Measurements from ENCODE around the gene CEBPZOS. TPM values are rescaled to one million over a fixed set of nuclear protein-coding genes. Genes with fewer than 3 reads are reported as not detected.

The CEBPZOS gene
- total RNA-seq, 1 donor from 2014 or later = 61.3 TPM

DNA sequence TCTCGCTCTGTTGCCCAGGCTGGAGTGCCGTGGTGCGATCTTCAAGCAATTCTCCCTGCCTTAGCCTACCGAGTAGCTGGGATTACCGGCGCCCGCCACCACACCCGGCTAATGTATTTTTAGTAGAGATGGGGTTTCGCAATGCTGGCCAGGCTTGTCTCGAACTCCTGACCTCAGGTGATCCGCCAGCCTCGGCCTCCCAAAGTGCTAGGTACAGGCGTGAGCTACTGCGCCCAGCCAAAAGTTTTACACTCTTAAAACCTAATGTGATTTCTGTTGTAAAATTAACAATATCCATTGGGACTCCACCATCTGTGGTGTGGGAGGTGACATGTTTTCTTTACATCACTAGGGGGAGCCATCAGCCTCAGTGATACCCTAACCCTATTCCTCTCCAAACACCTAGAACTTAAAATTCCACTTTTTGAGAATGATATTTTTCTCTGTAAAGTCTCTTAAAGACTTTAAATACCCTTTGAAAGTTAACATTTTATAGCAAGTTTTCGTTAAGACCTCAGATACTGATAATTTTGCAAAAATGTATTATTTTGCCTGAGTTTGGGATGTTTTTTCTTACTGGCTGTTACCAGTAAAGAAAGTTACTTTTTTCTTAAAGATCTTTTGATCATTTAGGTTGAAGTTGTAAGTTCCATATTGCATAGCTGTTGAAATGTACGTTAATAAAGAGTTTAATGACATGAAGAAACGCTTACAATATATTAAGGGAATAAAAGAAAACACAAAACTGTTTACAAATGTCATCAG lies 27.9 kb upstream of the CEBPZOS start:
- H3K27me3 ChIP-seq (ENCODE audit: low read depth) = no peaks in the 10 kb centered on the region
- intact Hi-C loops (cut with micrococcal nuclease) = no loop called here
- peaks cover 24% of the 10 kb centered on the region for H3K9me3 ChIP-seq (replicated peaks)
- no peak overlapping the region for H3K4me3 ChIP-seq
- H3K36me3 ChIP-seq = no peaks in the 10 kb centered on the region
- TF ChIP-seq CTCF (IDR thresholded peaks at IDR 0.05; ENCODE audit: borderline replicate concordance) = peak; percentile 75
- no peak overlapping the region for H3K27ac ChIP-seq (replicated peaks)
- DNase-seq = no peak
- H3K4me1 ChIP-seq = peaks cover 3% of the 10 kb centered on the region

DNA sequence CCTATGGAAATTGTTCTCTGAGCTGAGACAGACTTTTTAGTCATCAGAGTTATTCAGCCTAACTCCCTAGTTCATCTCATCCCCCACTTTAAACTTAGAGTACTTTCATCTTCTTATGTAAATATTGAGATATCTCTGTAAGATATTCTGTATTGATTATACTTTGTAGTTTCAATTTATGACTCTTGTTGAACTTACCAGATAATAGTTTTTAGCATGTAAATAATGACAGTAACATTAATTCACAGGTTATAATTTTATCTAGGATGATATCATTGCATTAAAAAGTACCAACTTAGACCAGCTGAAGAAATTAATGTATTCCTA lies 24.7 kb upstream of the CEBPZOS start:
- no peak for TF ChIP-seq CTCF (IDR thresholded peaks at IDR 0.05; ENCODE audit: borderline replicate concordance)
- H3K9me3 ChIP-seq (replicated peaks) = no peaks in the 10 kb centered on the region
- H3K4me1 ChIP-seq = peaks cover 3% of the 10 kb centered on the region
- H3K4me3 ChIP-seq = no peak overlapping the region
- no peak for DNase-seq
- no peak overlapping the region for H3K27ac ChIP-seq (replicated peaks)
- intact Hi-C loops (cut with micrococcal nuclease) = no loop called here
- H3K36me3 ChIP-seq = no peaks in the 10 kb centered on the region
- no peaks in the 10 kb centered on the region for H3K27me3 ChIP-seq (ENCODE audit: low read depth)

GRCh38 chr2:37173741-37174140 lies 22.6 kb upstream of the CEBPZOS start:
- Histone ChIP-seq H3K4me1 (no peaks in the 10 kb centered on the region), H3K4me3 (no peak overlapping the region), H3K36me3 (no peaks in the 10 kb centered on the region), H3K27me3 (ENCODE audit: low read depth) (no peaks in the 10 kb centered on the region), H3K27ac (replicated peaks) (no peak overlapping the region), H3K9me3 (replicated peaks) (no peaks in the 10 kb centered on the region)
- intact Hi-C loops (cut with micrococcal nuclease) = no loop called here
- TF ChIP-seq CTCF (IDR thresholded peaks at IDR 0.05; ENCODE audit: borderline replicate concordance) = no peak
- DNase-seq = no peak

GRCh38 chr2:37180006-37180639 lies 16.2 kb upstream of the CEBPZOS start:
- Histone ChIP-seq H3K27me3 (ENCODE audit: low read depth) (peaks cover 7% of the 10 kb centered on the region), H3K9me3 (replicated peaks) (no peaks in the 10 kb centered on the region), H3K36me3 (no peaks in the 10 kb centered on the region), H3K27ac (replicated peaks) (no peak overlapping the region), H3K4me1 (no peaks in the 10 kb centered on the region), H3K4me3 (no peak overlapping the region)
- no peak for TF ChIP-seq CTCF (IDR thresholded peaks at IDR 0.05; ENCODE audit: borderline replicate concordance)
- intact Hi-C loops (cut with micrococcal nuclease) = no loop called here
- DNase-seq = no peak

- DNase-seq = no peak
- TF ChIP-seq CTCF (IDR thresholded peaks at IDR 0.05; ENCODE audit: borderline replicate concordance) = no peak
- H3K27me3 ChIP-seq (ENCODE audit: low read depth) = peaks cover 7% of the 10 kb centered on the region
- intact Hi-C loops (cut with micrococcal nuclease) = no loop called here
- no peak overlapping the region for H3K4me3 ChIP-seq
- H3K36me3 ChIP-seq = no peaks in the 10 kb centered on the region
- H3K9me3 ChIP-seq (replicated peaks) = no peaks in the 10 kb centered on the region
- H3K27ac ChIP-seq (replicated peaks) = no peak overlapping the region
- H3K4me1 ChIP-seq = no peaks in the 10 kb centered on the region
These were observed 15.7 kb upstream of the CEBPZOS start for GRCh38 chr2:37180640-37181039.

Data from left ventricle myocardium inferior (tissue), 1 donor.